Vagina (tissue), 2 donors: Measurements from ENCODE around the gene ZBTB40.

Experiments
- CTCF ChIP-seq, 3 experiments: fragments of 450-650 bp in 2 of 3; fragments of 200-600 bp in 1 of 3; sonication (generic) in 1 of 3; IDR thresholded peaks; one replicate each; pipeline ENCODE4 v1.5.1; 2017 to 2019; ENCODE audit warnings: antibody characterized with exemption in 3 of 3, mild to moderate bottlenecking in 2 of 3, moderate library complexity in 2 of 3
- POLR2A ChIP-seq, 2 donors: fragments of 450-650 bp; IDR thresholded peaks; one replicate each; pipeline ENCODE4 v1.6.1; 2017; ENCODE audit warnings: antibody characterized with exemption in 2 of 2, mild to moderate bottlenecking in 2 of 2, moderate library complexity in 2 of 2
- POLR2AphosphoS5 ChIP-seq, 2 donors: sonication (generic); formaldehyde crosslinking; IDR thresholded peaks; one replicate each; pipeline ENCODE4 v1.9.0; 2017; ENCODE audit warnings: antibody characterized with exemption in 2 of 2, mild to moderate bottlenecking in 2 of 2, low read depth in 1 of 2; ENCODE audit not compliant: insufficient read depth in 1 of 2

GRCh38 chr1:22562584-22563583 lies 111.2 kb downstream of the ZBTB40 start, which contains the start of gene EPHA8:
- TF ChIP-seq CTCF (IDR thresholded peaks at IDR 0.05) = no peak
- TF ChIP-seq POLR2A (IDR thresholded peaks at IDR 0.05) = no peak
- no peak for TF ChIP-seq POLR2AphosphoS5 (IDR thresholded peaks at IDR 0.05; ENCODE audit: insufficient read depth in 1 of 2, low read depth in 1 of 2)
